Left ventricle myocardium superior (tissue), 1 donor: ENCODE results near the gene PRSS1. TPM values are rescaled to one million over a fixed set of nuclear protein-coding genes. Genes with fewer than 3 reads are reported as not detected.

Source experiments
- ATAC-seq: fragments of 200-7000 bp; cut with Tn5 transposase; one replicate; pipeline ENCODE4 v1.9.1; 2020; ENCODE audit warnings: mild to moderate bottlenecking, moderate library complexity
- DNase-seq: peaks from one replicate; pipeline ENCODE4 v3.0.0-alpha.2; 2020
- intact Hi-C: fragments of 100-400 bp; cut with micrococcal nuclease; formaldehyde crosslinking; loops from one replicate; pipeline ENCODE4 v1.11.0; 2022
- total RNA-seq: library from RNA; stranded (reverse); fragmentation: NEBNext Ultra II Directional; extraction: Animal tissue kit (Norgen Biotek cat#: 25700); gene quantifications from one replicate; pipeline ENCODE4 v1.2.1, GENCODE V29; 2021
- donor health status: DM: no; HTN: yes; CAD: no; lungs with severe emphysema.

Gene PRSS1
- total RNA-seq, 1 donor from 2014 or later: not detected

DNA sequence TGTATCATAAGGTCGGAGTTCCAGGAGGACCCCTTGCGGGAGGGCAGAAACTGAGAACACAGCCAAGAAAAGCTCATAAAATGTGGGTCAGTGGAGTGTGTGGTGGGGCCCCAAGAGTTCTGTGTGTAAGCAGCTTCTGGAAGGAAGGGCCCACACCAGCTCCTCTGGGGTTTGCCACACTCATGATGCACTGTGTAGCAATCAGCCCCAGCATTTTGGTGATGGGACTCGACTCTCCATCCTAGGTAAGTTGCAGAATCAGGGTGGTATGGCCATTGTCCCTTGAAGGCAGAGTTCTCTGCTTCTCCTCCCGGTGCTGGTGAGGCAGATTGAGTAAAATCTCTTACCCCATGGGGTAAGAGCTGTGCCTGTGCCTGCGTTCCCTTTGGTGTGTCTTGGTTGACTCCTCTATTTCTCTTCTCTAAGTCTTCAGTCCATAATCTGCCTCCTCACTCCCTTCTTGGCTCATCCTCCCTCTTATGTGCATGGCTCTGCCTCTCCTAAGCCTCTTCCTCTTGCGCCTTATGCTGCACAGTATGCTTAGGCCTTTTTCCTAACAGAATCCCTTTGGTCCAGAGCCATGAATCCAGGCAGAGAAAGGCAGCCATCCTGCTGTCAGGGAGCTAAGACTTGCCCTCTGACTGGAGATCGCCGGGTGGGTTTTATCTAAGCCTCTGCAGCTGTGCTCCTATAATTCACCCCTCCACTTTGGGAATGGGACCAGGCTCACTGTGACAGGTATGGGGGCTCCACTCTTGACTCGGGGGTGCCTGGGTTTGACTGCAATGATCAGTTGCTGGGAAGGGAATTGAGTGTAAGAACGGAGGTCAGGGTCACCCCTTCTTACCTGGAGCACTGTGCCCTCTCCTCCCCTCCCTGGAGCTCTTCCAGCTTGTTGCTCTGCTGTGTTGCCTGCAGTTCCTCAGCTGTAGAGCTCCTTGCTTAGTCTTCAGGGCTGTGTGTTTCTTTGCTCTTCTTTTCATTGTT is 39.3 kb downstream of the PRSS1 start:
- ATAC-seq (no peak), DNase-seq (no peak)
- intact Hi-C loops: loop anchor here (10.0 kb wide), 1 partner anchor 154 kb away; no protein-coding TSS in a partner anchor

DNA sequence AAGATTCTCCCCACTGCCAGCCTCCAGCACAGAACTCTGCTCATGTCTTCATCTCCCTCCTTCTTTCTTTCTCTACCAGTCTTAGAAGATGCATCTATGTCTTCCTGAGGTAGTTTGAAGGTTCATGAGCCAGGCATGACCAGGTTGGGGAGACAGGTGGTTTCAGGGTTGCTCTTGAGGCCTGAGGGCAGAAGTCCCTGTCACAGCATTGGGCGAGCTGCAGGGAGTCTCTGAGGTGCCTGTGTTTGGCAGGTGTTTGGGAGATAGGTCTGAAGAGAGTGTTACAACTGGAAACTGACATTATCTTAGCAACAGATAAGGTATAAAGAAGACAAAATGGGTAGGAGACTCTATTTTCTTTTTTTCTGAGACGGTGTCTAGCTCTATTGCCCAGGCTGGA is 40.2 kb downstream of the PRSS1 start:
- intact Hi-C loops: loop anchor here (10.0 kb wide), 1 partner anchor 155 kb away; no protein-coding TSS in a partner anchor
- DNase-seq (no peak), ATAC-seq (no peak)

DNA sequence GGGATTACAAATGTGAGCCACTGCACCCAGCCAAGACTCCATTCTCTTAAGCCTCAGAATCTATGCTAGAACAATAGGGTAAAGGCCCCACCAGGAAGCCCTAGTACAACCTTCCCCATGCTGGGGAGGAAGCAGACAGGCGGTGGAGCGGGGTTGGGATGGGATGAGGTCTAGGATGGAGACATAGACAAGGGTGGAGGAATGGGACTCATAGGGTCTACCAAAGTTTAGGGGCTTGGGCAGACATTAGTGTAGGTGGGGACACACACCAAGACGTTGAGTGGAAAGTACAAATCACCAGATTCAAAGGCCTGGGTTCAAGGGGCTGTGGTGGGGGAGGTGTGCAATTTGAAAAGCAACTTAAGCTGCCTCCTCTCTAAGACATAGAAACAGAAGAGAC is 40.8 kb downstream of the PRSS1 start:
- ATAC-seq (no peak), DNase-seq (no peak)
- intact Hi-C loops: no loop called here

DNA sequence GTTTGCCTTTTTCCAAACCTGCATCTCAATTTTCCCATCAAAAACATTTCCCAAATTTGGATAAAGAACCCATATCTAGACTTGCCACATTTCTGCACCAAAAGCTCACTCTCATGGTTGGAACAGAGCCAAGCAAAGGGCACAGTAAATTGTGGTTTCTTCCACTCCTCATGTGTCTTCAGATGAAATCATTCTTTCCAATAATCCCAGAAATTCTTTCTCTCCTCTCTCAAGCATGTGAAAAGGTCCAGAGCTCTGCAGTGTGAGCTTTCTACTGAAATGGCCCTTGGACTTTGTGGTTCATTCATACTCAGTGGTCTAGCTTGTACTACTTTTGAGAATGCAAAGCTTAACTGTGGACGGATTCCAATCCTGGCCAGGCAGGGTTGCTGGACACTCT is 41.3 kb downstream of the PRSS1 start:
- ATAC-seq: no peak
- DNase-seq: no peak
- intact Hi-C loops: no loop called here

DNA sequence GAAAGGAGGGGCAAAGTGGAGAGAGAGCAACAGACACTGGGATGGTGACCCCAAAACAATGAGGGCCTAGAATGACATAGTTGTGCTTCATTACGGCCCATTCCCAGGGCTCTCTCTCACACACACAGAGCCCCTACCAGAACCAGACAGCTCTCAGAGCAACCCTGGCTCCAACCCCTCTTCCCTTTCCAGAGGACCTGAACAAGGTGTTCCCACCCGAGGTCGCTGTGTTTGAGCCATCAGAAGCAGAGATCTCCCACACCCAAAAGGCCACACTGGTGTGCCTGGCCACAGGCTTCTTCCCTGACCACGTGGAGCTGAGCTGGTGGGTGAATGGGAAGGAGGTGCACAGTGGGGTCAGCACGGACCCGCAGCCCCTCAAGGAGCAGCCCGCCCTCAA is 42.2 kb downstream of the PRSS1 start:
- intact Hi-C loops: no loop called here
- no peak for ATAC-seq
- no peak for DNase-seq

DNA sequence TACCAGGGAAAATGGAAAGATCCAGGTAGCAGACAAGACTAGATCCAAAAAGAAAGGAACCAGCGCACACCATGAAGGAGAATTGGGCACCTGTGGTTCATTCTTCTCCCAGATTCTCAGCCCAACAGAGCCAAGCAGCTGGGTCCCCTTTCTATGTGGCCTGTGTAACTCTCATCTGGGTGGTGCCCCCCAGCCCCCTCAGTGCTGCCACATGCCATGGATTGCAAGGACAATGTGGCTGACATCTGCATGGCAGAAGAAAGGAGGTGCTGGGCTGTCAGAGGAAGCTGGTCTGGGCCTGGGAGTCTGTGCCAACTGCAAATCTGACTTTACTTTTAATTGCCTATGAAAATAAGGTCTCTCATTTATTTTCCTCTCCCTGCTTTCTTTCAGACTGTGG is 42.9 kb downstream of the PRSS1 start:
- ATAC-seq: no peak
- intact Hi-C loops: no loop called here
- DNase-seq: no peak

DNA sequence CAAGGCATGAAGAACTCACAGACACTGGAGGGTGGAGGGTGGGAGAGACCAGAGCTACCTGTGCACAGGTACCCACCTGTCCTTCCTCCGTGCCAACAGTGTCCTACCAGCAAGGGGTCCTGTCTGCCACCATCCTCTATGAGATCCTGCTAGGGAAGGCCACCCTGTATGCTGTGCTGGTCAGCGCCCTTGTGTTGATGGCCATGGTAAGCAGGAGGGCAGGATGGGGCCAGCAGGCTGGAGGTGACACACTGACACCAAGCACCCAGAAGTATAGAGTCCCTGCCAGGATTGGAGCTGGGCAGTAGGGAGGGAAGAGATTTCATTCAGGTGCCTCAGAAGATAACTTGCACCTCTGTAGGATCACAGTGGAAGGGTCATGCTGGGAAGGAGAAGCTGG is 43.3 kb downstream of the PRSS1 start:
- intact Hi-C loops: no loop called here
- no peak for DNase-seq
- ATAC-seq: no peak

DNA sequence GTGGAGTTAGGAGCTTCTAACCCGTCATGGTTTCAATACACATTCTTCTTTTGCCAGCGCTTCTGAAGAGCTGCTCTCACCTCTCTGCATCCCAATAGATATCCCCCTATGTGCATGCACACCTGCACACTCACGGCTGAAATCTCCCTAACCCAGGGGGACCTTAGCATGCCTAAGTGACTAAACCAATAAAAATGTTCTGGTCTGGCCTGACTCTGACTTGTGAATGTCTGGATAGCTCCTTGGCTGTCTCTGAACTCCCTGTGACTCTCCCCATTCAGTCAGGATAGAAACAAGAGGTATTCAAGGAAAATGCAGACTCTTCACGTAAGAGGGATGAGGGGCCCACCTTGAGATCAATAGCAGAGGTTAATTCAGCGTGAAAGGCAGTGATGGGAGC is 43.9 kb downstream of the PRSS1 start:
- intact Hi-C loops: no loop called here
- ATAC-seq (no peak), DNase-seq (no peak)

DNA sequence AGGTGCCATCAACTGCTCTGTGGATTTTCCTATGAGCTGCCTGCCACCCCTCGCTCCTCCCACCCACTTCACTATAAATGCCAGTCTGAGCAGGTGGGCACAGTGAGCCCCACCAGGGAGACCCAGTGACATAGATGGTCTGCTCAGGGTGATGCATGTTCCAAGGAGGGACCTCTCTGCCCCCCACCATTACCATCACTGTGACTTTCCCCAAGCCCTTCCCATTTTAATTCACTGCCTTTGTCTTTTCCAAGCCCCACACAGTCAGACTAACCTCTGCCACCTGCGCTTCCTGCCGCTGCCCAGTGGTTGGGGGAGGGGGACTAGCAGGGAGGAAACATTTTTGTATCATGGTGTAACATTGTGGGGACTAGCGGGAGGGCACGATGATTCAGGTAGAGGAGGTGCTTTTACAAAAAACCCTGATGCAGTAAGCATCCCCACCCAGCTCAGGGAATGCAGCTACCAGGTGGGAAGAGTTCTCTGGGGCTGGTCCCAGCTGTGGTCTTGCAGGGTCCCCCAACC is 46.1 kb downstream of the PRSS1 start:
- DNase-seq (no peak), ATAC-seq (no peak)
- intact Hi-C loops: no loop called here

DNA sequence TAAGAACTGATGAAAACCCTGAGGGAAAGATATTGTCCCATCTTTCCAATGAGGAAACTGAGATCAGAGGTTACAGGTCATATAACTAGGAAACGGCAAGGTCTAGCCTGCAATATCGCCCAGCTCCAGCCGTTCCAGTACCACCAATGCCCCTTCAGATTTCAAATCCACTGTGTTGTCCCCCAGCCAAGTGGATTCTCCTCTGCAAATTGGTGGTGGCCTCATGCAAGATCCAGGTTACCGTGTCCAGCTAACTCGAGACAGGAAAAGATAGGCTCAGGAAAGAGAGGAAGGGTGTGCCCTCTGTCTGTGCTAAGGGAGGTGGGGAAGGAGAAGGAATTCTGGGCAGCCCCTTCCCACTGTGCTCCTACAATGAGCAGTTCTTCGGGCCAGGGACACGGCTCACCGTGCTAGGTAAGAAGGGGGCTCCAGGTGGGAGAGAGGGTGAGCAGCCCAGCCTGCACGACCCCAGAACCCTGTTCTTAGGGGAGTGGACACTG is 46.8 kb downstream of the PRSS1 start:
- intact Hi-C loops: no loop called here
- no peak for DNase-seq
- ATAC-seq: no peak

DNA sequence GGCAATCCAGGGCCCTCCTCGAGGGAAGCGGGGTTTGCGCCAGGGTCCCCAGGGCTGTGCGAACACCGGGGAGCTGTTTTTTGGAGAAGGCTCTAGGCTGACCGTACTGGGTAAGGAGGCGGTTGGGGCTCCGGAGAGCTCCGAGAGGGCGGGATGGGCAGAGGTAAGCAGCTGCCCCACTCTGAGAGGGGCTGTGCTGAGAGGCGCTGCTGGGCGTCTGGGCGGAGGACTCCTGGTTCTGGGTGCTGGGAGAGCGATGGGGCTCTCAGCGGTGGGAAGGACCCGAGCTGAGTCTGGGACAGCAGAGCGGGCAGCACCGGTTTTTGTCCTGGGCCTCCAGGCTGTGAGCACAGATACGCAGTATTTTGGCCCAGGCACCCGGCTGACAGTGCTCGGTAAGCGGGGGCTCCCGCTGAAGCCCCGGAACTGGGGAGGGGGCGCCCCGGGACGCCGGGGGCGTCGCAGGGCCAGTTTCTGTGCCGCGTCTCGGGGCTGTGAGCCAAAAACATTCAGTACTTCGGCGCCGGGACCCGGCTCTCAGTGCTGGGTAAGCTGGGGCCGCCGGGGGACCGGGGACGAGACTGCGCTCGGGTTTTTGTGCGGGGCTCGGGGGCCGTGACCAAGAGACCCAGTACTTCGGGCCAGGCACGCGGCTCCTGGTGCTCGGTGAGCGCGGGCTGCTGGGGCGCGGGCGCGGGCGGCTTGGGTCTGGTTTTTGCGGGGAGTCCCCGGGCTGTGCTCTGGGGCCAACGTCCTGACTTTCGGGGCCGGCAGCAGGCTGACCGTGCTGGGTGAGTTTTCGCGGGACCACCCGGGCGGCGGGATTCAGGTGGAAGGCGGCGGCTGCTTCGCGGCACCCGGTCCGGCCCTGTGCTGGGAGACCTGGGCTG is 47.5 kb downstream of the PRSS1 start:
- ATAC-seq (peak; percentile 28), DNase-seq (no peak)
- intact Hi-C loops: no loop called here

DNA sequence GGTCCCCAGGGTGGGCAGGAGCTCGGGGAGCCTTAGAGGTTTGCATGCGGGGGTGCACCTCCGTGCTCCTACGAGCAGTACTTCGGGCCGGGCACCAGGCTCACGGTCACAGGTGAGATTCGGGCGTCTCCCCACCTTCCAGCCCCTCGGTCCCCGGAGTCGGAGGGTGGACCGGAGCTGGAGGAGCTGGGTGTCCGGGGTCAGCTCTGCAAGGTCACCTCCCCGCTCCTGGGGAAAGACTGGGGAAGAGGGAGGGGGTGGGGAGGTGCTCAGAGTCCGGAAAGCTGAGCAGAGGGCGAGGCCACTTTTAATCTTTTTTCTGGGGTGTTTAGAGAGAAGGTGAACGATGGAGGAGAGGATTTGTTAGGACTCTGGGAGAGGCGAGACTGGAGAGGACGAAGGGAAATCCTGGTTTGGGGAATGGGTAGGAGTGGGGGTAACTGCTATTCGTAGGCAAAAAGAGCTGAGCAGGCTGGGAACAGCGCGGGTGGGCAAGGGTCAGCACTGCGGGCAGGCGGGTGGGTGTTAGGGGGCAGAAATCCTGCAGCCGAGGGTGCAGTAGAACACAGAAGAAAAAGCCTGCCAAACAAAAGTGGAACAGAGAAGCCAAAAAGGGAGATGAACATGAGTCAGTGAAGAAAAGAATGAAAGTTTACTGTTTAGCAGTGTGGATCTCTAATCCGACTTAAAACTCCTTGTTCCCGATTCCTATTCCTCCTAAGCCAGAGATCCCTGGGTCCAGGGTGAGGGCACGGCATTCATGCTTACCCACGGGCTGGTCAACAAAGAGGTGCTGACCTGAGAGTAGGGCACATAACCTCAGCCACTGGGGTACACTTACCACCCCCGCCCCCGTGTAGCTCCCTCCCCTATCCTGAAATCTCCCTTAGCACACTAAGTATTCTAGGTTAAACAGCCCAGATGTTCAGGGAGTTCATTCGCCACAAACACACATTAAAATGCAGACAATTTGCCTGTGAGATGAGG is 48.4 kb downstream of the PRSS1 start:
- intact Hi-C loops: no loop called here
- ATAC-seq (peak; percentile 17), DNase-seq (no peak)

DNA sequence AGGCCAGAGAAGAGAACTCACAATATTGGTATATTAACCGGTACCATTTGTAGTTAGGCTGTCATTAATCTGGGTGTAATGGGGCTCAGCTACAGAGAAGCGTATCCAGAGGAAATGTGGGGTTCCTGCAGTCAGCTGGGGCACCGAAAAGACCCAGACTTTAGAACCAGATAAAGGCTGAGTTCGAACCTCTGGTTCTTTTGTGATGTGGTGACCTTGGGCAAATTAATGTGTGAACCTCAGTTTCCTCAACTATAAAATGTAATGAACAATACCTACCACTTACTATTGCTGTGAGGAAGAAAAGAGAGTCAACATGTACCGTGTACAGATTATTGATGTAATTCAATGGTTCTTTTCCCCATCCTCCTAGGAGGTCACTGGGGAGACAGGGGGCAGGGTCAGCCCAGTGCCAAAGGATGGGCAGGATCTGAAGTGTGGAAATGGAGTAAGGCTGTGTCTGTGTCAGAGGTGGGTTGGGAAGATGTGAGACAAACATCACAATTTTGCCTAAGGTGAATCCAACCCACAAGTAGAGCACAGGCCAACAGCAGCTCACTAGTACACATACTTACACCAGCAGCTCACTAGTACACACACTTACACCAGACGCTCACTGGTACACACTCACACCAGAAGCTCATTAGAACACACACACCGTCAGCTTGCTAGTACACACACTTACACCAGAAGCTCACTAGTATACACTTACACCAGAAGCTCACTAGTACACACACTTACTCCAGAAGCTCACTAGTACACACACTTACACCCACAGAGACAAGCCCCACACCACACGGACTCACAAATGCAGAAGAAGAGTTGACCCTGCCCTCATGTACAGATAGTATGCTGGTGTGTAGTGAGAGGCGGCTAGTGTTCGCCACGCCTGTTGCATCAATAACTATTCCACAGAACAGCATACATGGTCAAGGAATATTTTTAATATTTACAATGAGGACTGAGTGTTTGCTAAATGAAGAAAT is 49.5 kb downstream of the PRSS1 start:
- intact Hi-C loops: no loop called here
- no peak for ATAC-seq
- DNase-seq: no peak

DNA sequence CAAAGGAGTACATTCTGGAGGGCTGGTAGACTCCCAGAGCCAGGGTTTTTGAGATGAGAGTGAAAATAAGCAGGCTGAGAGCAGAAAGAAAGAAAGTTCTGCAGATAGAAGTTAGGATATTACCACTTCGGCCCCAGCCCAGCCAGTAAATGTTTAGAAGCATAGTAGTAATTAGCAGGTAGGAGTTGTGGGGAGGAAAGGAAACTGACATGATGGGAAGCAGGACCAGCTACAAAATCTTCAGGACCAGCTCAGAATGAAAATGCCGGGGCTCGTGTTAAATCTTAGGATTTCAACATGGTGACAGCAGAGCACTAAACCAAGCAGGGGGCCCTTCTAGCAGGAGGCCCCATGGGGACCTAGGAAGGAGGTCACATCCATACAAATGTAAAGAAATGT is 50.2 kb downstream of the PRSS1 start:
- no peak for ATAC-seq
- intact Hi-C loops: no loop called here
- DNase-seq: no peak

DNA sequence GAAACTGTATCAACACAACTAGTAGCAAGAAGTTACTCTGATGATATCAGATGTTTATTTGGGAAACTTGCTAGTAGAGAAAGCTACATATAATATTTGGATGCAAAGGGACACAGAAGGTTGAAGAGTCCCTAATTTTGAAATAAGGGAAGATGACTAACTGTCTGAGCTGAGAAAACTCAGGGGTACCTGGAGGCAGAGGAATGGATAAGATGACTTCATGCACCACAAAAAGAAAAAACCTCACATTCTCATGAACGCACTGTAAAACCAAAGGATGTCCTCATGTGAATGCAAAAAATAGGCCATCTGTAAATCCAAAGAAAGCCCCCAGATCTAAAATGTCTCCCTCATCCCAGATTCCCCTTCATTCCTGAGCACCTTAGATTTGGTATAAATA is 50.8 kb downstream of the PRSS1 start:
- ATAC-seq: no peak
- intact Hi-C loops: no loop called here
- no peak for DNase-seq

DNA sequence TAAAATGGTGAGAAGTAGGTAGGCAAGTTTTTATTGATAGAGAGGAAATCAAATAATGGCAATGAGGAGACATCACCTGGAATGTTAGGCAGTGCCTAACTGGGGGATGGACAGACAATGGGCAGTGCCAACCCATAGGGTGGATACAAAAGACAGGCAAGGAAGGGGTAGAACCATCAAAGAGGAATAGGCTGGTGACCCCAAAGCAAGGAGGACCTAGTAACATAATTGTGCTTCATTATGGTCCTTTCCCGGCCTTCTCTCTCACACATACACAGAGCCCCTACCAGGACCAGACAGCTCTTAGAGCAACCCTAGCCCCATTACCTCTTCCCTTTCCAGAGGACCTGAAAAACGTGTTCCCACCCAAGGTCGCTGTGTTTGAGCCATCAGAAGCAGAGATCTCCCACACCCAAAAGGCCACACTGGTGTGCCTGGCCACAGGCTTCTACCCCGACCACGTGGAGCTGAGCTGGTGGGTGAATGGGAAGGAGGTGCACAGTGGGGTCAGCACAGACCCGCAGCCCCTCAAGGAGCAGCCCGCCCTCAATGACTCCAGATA is 51.5 kb downstream of the PRSS1 start:
- ATAC-seq: no peak
- intact Hi-C loops: no loop called here

More for the DNA sequence above, 51.5 kb downstream of the PRSS1 start:
- DNase-seq: no peak
